IMR-90 (cell line): Measurements from ENCODE around the gene EDDM13. TPM values are rescaled to one million over a fixed set of nuclear protein-coding genes. Genes with fewer than 3 reads are reported as not detected.

Experiments
- ATAC-seq: fragments of 200-7000 bp; cut with Tn5 transposase; 2 replicates; pipeline ENCODE4 v1.9.1; 2020; ENCODE audit warnings: low read depth, mild to moderate bottlenecking, moderate library complexity
- BruUV-seq: library from RNA; stranded (reverse); fragments of 400-500 nt; replicated peaks from 2 replicates; lab custom pipeline; 2021; lab: Mats Ljungman, UMichigan
- CTCF ChIA-PET: fragments of 300-600 bp; formaldehyde crosslinking; extraction: SDS; loops from one replicate; lab custom pipeline; 2021; ENCODE audit warnings: antibody characterized with exemption; lab: Yijun Ruan, JAX
- POLR2A ChIA-PET: fragments of 300-600 bp; sonication (Branson Sonifier 250); formaldehyde crosslinking; loops from one replicate; lab custom pipeline; 2022; ENCODE audit warnings: antibody characterized with exemption; ENCODE audit not compliant: unreplicated experiment; lab: Charles Lee
- DNase-seq: peaks from one replicate; pipeline ENCODE4 v3.0.0; 2013
- H2AFZ ChIP-seq: replicated peaks from 2 replicates; pipeline ENCODE3; 2013; ENCODE audit warnings: low read length, mild to moderate bottlenecking; ENCODE audit not compliant: poor library complexity
- H2AK5ac ChIP-seq: 2 replicates; pipeline ENCODE4 v1.6.1; 2013; ENCODE audit warnings: low read depth, low read length, inconsistent platforms
- H2AK9ac ChIP-seq: replicated peaks from 2 replicates; pipeline ENCODE3; 2013; ENCODE audit warnings: mild to moderate bottlenecking, low read depth, low read length, moderate library complexity; ENCODE audit not compliant: poor library complexity
- H2BK120ac ChIP-seq: 2 replicates; pipeline ENCODE4 v1.6.1; 2013; ENCODE audit warnings: low read depth, low read length, inconsistent platforms
- H2BK15ac ChIP-seq: 3 replicates; pipeline ENCODE4 v1.6.1; 2013; ENCODE audit warnings: low read depth, low read length, inconsistent platforms
- H2BK20ac ChIP-seq: 2 replicates; pipeline ENCODE4 v1.6.1; 2013; ENCODE audit warnings: low read depth, mild to moderate bottlenecking, inconsistent platforms, low read length, moderate library complexity
- H2BK5ac ChIP-seq: 2 replicates; pipeline ENCODE4 v1.6.1; 2013; ENCODE audit warnings: mild to moderate bottlenecking, low read depth, low read length, inconsistent platforms; ENCODE audit not compliant: poor library complexity, severe bottlenecking
- H3K14ac ChIP-seq: replicated peaks from 2 replicates; pipeline ENCODE4 v1.6.1; 2013; ENCODE audit warnings: low read depth, low read length, inconsistent platforms
- H3K18ac ChIP-seq: 2 replicates; pipeline ENCODE4 v1.6.1; 2013; ENCODE audit warnings: low read depth, low read length, control low read depth
- H3K23ac ChIP-seq: 2 replicates; pipeline ENCODE4 v1.6.1; 2013; ENCODE audit warnings: low read depth, low read length, inconsistent platforms
- H3K27ac ChIP-seq: 2 replicates; pipeline ENCODE4 v1.5.1; 2013; ENCODE audit warnings: mild to moderate bottlenecking, control low read depth, low read length; ENCODE audit not compliant: insufficient read depth
- H3K27me3 ChIP-seq: 2 replicates; pipeline ENCODE4 v1.6.1; 2013; ENCODE audit warnings: low read length; ENCODE audit not compliant: control insufficient read depth, insufficient read depth
- H3K36me3 ChIP-seq: 2 replicates; pipeline ENCODE4 v1.6.1; 2013; ENCODE audit warnings: low read length, mixed read lengths; ENCODE audit not compliant: control insufficient read depth, insufficient read depth
- H3K4ac ChIP-seq: 2 replicates; pipeline ENCODE4 v1.6.1; 2013; ENCODE audit warnings: low read depth, low read length, inconsistent platforms
- H3K4me1 ChIP-seq: 2 replicates; pipeline ENCODE4 v1.6.1; 2013; ENCODE audit warnings: low read length, mixed read lengths; ENCODE audit not compliant: control insufficient read depth, insufficient read depth
- H3K4me2 ChIP-seq: 2 replicates; pipeline ENCODE4 v1.6.1; 2013; ENCODE audit warnings: low read depth, mild to moderate bottlenecking, control low read depth, low read length, moderate library complexity
- H3K4me3 ChIP-seq: 2 replicates; pipeline ENCODE4 v1.5.1; 2013; ENCODE audit warnings: low read depth, mild to moderate bottlenecking, control low read depth, low read length, moderate library complexity; ENCODE audit not compliant: insufficient read depth
- H3K56ac ChIP-seq: 2 replicates; pipeline ENCODE4 v1.6.1; 2013; ENCODE audit warnings: low read length, inconsistent platforms; ENCODE audit not compliant: insufficient read depth; ENCODE audit errors: extremely low read depth
- H3K79me1 ChIP-seq, 2 experiments: 2 replicates each; pipeline ENCODE4 v1.6.1; 2013; ENCODE audit warnings: low read length in 2 of 2, inconsistent platforms in 1 of 2, low read depth in 1 of 2
- H3K9ac ChIP-seq: 2 replicates; pipeline ENCODE4 v1.6.1; 2013; ENCODE audit warnings: low read depth, low read length, control low read depth
- H3K9me1 ChIP-seq: 2 replicates; pipeline ENCODE4 v1.6.1; 2013; ENCODE audit warnings: low read length, inconsistent platforms; ENCODE audit not compliant: insufficient read depth
- H3K9me3 ChIP-seq: 2 replicates; pipeline ENCODE4 v1.6.1; 2013; ENCODE audit warnings: low read length; ENCODE audit not compliant: control insufficient read depth, insufficient read depth
- H4K20me1 ChIP-seq: 2 replicates; pipeline ENCODE4 v1.6.1; 2013; ENCODE audit warnings: low read length, inconsistent platforms; ENCODE audit not compliant: insufficient read depth
- H4K5ac ChIP-seq: 2 replicates; pipeline ENCODE4 v1.6.1; 2013; ENCODE audit warnings: mild to moderate bottlenecking, low read depth, low read length, control low read depth
- H4K8ac ChIP-seq, 2 experiments: 2 replicates each; pipeline ENCODE4 v1.6.1; 2013; ENCODE audit warnings: low read depth in 2 of 2, low read length in 2 of 2, control low read depth in 1 of 2, inconsistent platforms in 1 of 2
- H4K91ac ChIP-seq: 2 replicates; pipeline ENCODE4 v1.6.1; 2013; ENCODE audit warnings: low read depth, low read length, inconsistent platforms; ENCODE audit not compliant: insufficient read depth
- BHLHE40 ChIP-seq: fragments of 150-350 bp; IDR thresholded peaks from 2 replicates; pipeline ENCODE4 v1.6.1; 2016; ENCODE audit warnings: mild to moderate bottlenecking, low read depth, low read length
- CHD1 ChIP-seq: IDR thresholded peaks from 2 replicates; pipeline ENCODE4 v1.6.1; 2012; ENCODE audit warnings: low read depth, low read length, improper control_type of control experiment
- FOS ChIP-seq: fragments of 150-350 bp; IDR thresholded peaks from 2 replicates; pipeline ENCODE4 v1.6.1; 2016; ENCODE audit warnings: low read depth, low read length
- NFE2L2 ChIP-seq: fragments of 150-350 bp; IDR thresholded peaks from 2 replicates; pipeline ENCODE4 v1.6.1; 2016; ENCODE audit warnings: low read depth, mild to moderate bottlenecking, low read length
- RAD21 ChIP-seq: IDR thresholded peaks from 2 replicates; pipeline ENCODE4 v1.6.1; 2012; ENCODE audit warnings: low read length, improper control_type of control experiment
- RCOR1 ChIP-seq: IDR thresholded peaks from 2 replicates; pipeline ENCODE4 v1.6.1; 2012; ENCODE audit warnings: mild to moderate bottlenecking, low read length, improper control_type of control experiment; ENCODE audit not compliant: insufficient replicate concordance
- RFX5 ChIP-seq: IDR thresholded peaks from 2 replicates; pipeline ENCODE4 v1.8.0; 2012; ENCODE audit warnings: low read depth, mild to moderate bottlenecking, low read length, moderate library complexity
- WGBS, 2 experiments: methylation state at CpG; one replicate each; pipeline versions ENCODE4 v1.1.5 to v1.1.7; 2013; ENCODE audit warnings: missing lambda C conversion rate in 2 of 2; ENCODE audit not compliant: insufficient read length in 1 of 2; ENCODE audit errors: extremely low coverage in 2 of 2; 5-methylcytosine and 5-hydroxymethylcytosine counted together
- dilution Hi-C: fragments of 300-500 bp; cut with HindIII; formaldehyde crosslinking; loops from one replicate; pipeline ENCODE4 v1.14.3; 2018; ENCODE audit warnings: low sequenced_read_pairs; ENCODE audit not compliant: unreplicated experiment
- in situ Hi-C: fragments of 300-500 bp; cut with MboI; formaldehyde crosslinking; loops from 3 replicates; pipeline ENCODE4 v1.14.3; 2019; ENCODE audit warnings: low sequenced_read_pairs, inconsistent platforms, mixed read lengths
- intact Hi-C: fragments of 100-400 bp; cut with micrococcal nuclease; formaldehyde crosslinking; loops from 2 replicates; pipeline ENCODE4 v1.10.0; 2022
- polyA plus RNA-seq, 3 experiments: library from polyadenylated mRNA; depleted of rRNA; stranded (reverse); fragments of >200 nt; gene quantifications; 2 replicates each; pipeline ENCODE4 v1.2.3, GENCODE V29; 2012; ENCODE audit warnings: low replicate concordance in 1 of 3
- total RNA-seq: library from RNA; depleted of rRNA; stranded (reverse); fragments of >200 nt; gene quantifications from 2 replicates; pipeline ENCODE4 v1.2.3, GENCODE V29; 2012
- TF ChIP-seq, protein P1 (sequence below): fragments of 150-350 bp; IDR thresholded peaks from 2 replicates; pipeline ENCODE4 v1.6.1; 2016; ENCODE audit warnings: low read depth, mild to moderate bottlenecking, low read length, moderate library complexity, borderline replicate concordance
- TF ChIP-seq, protein P2 (sequence below): fragments of 150-350 bp; IDR thresholded peaks from 2 replicates; pipeline ENCODE4 v1.6.1; 2017; ENCODE audit warnings: mild to moderate bottlenecking, antibody characterized with exemption, low read length, low read depth

Gene EDDM13
- total and polyA plus RNA-seq, 2 of the 4 experiments (the other 2 are of a cell fraction): not detected

DNA sequence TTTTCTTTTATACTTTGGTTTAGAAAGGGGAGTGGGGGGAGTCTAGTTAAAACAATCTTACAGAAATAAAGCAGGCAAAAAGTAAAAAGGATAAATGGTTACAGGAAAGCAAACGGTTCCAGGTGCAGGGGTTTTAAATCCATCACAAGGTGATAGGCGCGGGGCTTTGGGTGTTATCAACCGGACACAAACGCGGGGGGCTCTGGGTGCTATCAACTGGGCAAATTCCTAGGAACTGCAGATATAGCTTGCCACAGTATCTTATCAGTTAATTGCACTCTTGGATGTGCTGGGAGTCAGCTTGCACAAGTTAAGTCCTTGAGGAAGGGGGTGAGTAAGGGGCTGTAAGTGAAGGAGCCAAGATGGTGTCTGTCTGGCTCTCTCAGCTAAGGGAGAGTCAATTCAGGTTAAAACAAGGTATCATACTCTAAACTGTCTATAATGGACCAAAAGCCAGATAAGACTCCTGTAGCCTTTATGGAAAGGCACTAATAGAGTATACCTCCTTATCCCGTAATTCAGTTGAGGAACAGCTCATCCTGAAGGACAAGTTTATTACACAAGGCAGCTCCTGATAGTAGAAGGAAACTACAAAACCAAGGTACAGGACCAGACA is 74.7 kb downstream of the EDDM13 start:
- Histone ChIP-seq H2AK9ac (no peak overlapping the region), H2AFZ (no peak overlapping the region), H4K91ac (no peak overlapping the region), H3K18ac (no peak overlapping the region), H4K8ac (no peak overlapping the region), H3K4ac (no peak overlapping the region), H3K14ac (no peak overlapping the region), H2BK120ac (no peak overlapping the region), H3K4me3 (no peak overlapping the region), H3K4me1 (no peaks in the 10 kb centered on the region), H2BK20ac (no peak overlapping the region), H3K27ac (no peak overlapping the region), H3K9me3 (peaks cover 6% of the 10 kb centered on the region), H4K20me1 (no peaks in the 10 kb centered on the region), H2BK15ac (no peak overlapping the region), H2BK5ac (no peak overlapping the region), H3K9me1 (no peaks in the 10 kb centered on the region), H4K5ac (no peak overlapping the region), H3K23ac (no peak overlapping the region), H3K56ac (no peak overlapping the region), H3K79me1 (no peaks in the 10 kb centered on the region), H3K4me2 (no peak overlapping the region), H3K27me3 (no peaks in the 10 kb centered on the region), H3K9ac (no peak overlapping the region), H2AK5ac (no peak overlapping the region), H3K36me3 (no peaks in the 10 kb centered on the region)
- no TSS peak for BruUV-seq
- WGBS, 2 experiments: no CpG with 5 or more reads among the region's 7 CpGs
- intact Hi-C loops (no loop called here), in situ Hi-C loops (loop anchor here (10.0 kb wide), 1 partner anchor 282 kb away; no protein-coding TSS in a partner anchor), dilution Hi-C loops (no loop called here)
- TF ChIP-seq, protein P1, sequence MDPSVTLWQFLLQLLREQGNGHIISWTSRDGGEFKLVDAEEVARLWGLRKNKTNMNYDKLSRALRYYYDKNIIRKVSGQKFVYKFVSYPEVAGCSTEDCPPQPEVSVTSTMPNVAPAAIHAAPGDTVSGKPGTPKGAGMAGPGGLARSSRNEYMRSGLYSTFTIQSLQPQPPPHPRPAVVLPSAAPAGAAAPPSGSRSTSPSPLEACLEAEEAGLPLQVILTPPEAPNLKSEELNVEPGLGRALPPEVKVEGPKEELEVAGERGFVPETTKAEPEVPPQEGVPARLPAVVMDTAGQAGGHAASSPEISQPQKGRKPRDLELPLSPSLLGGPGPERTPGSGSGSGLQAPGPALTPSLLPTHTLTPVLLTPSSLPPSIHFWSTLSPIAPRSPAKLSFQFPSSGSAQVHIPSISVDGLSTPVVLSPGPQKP: no peak
- TF ChIP-seq RCOR1 (no peak), FOS (no peak), RFX5 (no peak), BHLHE40 (no peak), NFE2L2 (no peak), CHD1 (no peak), RAD21 (no peak)
- TF ChIP-seq, protein P2, sequence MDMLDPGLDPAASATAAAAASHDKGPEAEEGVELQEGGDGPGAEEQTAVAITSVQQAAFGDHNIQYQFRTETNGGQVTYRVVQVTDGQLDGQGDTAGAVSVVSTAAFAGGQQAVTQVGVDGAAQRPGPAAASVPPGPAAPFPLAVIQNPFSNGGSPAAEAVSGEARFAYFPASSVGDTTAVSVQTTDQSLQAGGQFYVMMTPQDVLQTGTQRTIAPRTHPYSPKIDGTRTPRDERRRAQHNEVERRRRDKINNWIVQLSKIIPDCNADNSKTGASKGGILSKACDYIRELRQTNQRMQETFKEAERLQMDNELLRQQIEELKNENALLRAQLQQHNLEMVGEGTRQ: no peak
- DNase-seq (no peak), ATAC-seq (no peak)
- POLR2A ChIA-PET: no interaction called here
- CTCF ChIA-PET: interaction anchor here (0.5 to 0.8 kb wide), 2 partner anchors 13 to 94 kb away, joined by 4 read pairs; no protein-coding TSS in a partner anchor
